Activated CD8-positive, alpha-beta T cell treated with anti-CD3 and anti-CD28 coated beads for 36 hours (primary cell): ENCODE data around the gene NALCN. TPM values are rescaled to one million over a fixed set of nuclear protein-coding genes. Genes with fewer than 3 reads are reported as not detected.

Source experiments
- ATAC-seq: fragments of 200-7000 bp; cut with Tn5 transposase; one replicate; pipeline ENCODE4 v1.10.0; 2021; ENCODE audit warnings: mild to moderate bottlenecking, moderate library complexity
- CTCF ChIA-PET: fragments of 350-600 bp; sonication (Branson Sonifier 250); formaldehyde crosslinking; loops from one replicate; lab custom pipeline; 2021; ENCODE audit warnings: antibody characterized with exemption; lab: Charles Lee
- POLR2A ChIA-PET: fragments of 350-600 bp; sonication (Branson Sonifier 250); formaldehyde crosslinking; loops from one replicate; lab custom pipeline; 2021; ENCODE audit warnings: antibody characterized with exemption; lab: Charles Lee
- DNase-seq: peaks from one replicate; pipeline ENCODE4 v3.0.0-alpha.2; 2020
- H3K27ac Mint-ChIP-seq: one replicate; pipeline ENCODE4 v1.8.0; 2021; ENCODE audit warnings: mild to moderate bottlenecking, mixed read lengths
- H3K27me3 Mint-ChIP-seq: one replicate; pipeline ENCODE4 v1.8.0; 2021; ENCODE audit warnings: mixed read lengths
- H3K36me3 Mint-ChIP-seq: one replicate; pipeline ENCODE4 v1.8.0; 2021; ENCODE audit warnings: low read depth, mixed read lengths
- H3K4me1 Mint-ChIP-seq: one replicate; pipeline ENCODE4 v1.8.0; 2021; ENCODE audit warnings: low read depth, mixed read lengths
- H3K4me3 Mint-ChIP-seq: one replicate; pipeline ENCODE4 v1.8.0; 2021; ENCODE audit warnings: mild to moderate bottlenecking, moderate library complexity, mixed read lengths
- H3K9me3 Mint-ChIP-seq: one replicate; pipeline ENCODE4 v1.8.0; 2021; ENCODE audit warnings: mixed read lengths
- intact Hi-C: fragments of 100-400 bp; cut with micrococcal nuclease; formaldehyde crosslinking; loops from one replicate; pipeline ENCODE4 v1.10.0; 2022
- total RNA-seq, 2 experiments: library from RNA; stranded (reverse); gene quantifications; one replicate each; pipeline ENCODE4 v1.2.3, GENCODE V29; 2021
- TF ChIP-seq, protein P1 (sequence below): fragments of 200-600 bp; IDR thresholded peaks from one replicate; pipeline ENCODE4 v1.8.0; 2022; ENCODE audit warnings: antibody characterized with exemption, mild to moderate bottlenecking

NALCN gene
- not detected for total RNA-seq

- Mint-ChIP-seq H3K4me1 (no peaks in the 10 kb centered on the region), H3K27me3 (peaks cover 35% of the 10 kb centered on the region), H3K27ac (no peak within 1 kb of the TSS), H3K4me3 (no peak within 1 kb of the TSS), H3K36me3 (no peaks in the 10 kb centered on the region), H3K9me3 (no peaks in the 10 kb centered on the region)
- DNase-seq (no peak), ATAC-seq (no peak)
- intact Hi-C loops = no loop called here
- ChIA-PET CTCF (no interaction called here), POLR2A (no interaction called here)
- TF ChIP-seq, protein P1, sequence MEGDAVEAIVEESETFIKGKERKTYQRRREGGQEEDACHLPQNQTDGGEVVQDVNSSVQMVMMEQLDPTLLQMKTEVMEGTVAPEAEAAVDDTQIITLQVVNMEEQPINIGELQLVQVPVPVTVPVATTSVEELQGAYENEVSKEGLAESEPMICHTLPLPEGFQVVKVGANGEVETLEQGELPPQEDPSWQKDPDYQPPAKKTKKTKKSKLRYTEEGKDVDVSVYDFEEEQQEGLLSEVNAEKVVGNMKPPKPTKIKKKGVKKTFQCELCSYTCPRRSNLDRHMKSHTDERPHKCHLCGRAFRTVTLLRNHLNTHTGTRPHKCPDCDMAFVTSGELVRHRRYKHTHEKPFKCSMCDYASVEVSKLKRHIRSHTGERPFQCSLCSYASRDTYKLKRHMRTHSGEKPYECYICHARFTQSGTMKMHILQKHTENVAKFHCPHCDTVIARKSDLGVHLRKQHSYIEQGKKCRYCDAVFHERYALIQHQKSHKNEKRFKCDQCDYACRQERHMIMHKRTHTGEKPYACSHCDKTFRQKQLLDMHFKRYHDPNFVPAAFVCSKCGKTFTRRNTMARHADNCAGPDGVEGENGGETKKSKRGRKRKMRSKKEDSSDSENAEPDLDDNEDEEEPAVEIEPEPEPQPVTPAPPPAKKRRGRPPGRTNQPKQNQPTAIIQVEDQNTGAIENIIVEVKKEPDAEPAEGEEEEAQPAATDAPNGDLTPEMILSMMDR = no peak
These were observed at the start of gene NALCN for GRCh38 chr13:101416181-101417042. Gene NALCN, minus strand, starts transcription at chr13:101416508. Its CDS starts 17,382 bp downstream, at chr13:101399126.

DNA sequence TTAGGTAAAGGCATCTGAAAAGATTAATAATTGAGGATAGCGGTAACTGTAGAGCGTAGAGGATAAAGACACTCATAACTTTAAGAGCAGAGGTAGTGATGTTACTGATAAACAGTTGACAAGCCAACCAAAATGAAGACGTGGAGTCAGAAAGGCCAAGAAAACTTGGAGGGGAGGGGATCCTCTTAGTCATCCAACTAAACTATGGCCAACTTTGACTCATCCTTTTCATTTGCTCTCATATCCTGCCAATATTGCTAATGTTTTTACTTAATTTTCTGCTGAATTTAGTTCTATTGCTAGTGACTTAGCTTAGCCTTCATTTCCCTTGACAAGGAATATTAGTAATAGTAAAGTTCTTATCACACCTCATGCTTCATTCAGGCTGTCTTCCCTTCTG lies 49.6 kb upstream of the NALCN start:
- no peaks in the 10 kb centered on the region for H3K36me3 Mint-ChIP-seq
- POLR2A ChIA-PET = no interaction called here
- intact Hi-C loops = no loop called here
- H3K4me1 Mint-ChIP-seq = no peaks in the 10 kb centered on the region
- H3K9me3 Mint-ChIP-seq = no peaks in the 10 kb centered on the region
- ATAC-seq (no peak), DNase-seq (no peak)
- CTCF ChIA-PET = no interaction called here
- H3K27me3 Mint-ChIP-seq = peaks cover 10% of the 10 kb centered on the region
- no peak overlapping the region for H3K4me3 Mint-ChIP-seq
- TF ChIP-seq, protein P1 = no peak
- H3K27ac Mint-ChIP-seq = no peak overlapping the region

GRCh38 chr13:101457176-101457575 lies 40.9 kb upstream of the NALCN start:
- TF ChIP-seq, protein P1 = no peak
- no peaks in the 10 kb centered on the region for H3K4me1 Mint-ChIP-seq
- H3K9me3 Mint-ChIP-seq = no peaks in the 10 kb centered on the region
- CTCF ChIA-PET = interaction anchor here (0.6 kb wide), 1 partner anchor 57 kb away, joined by 3 read pairs; no protein-coding TSS in a partner anchor
- peaks cover 19% of the 10 kb centered on the region for H3K27me3 Mint-ChIP-seq
- no peak overlapping the region for H3K27ac Mint-ChIP-seq
- no peaks in the 10 kb centered on the region for H3K36me3 Mint-ChIP-seq
- ATAC-seq (no peak), DNase-seq (no peak)
- intact Hi-C loops = no loop called here
- POLR2A ChIA-PET = no interaction called here
- H3K4me3 Mint-ChIP-seq = no peak overlapping the region

- Mint-ChIP-seq H3K9me3 (no peaks in the 10 kb centered on the region), H3K36me3 (no peaks in the 10 kb centered on the region), H3K4me1 (no peaks in the 10 kb centered on the region), H3K4me3 (no peak overlapping the region), H3K27ac (no peak overlapping the region), H3K27me3 (peaks cover 19% of the 10 kb centered on the region)
- intact Hi-C loops = no loop called here
- POLR2A ChIA-PET = interaction anchor here (0.7 kb wide), 1 partner anchor 11 kb away, joined by 3 read pairs; no protein-coding TSS in a partner anchor
- no peak for DNase-seq
- no peak for ATAC-seq
- TF ChIP-seq, protein P1 = no peak
- CTCF ChIA-PET = no interaction called here
These were observed 39.6 kb upstream of the NALCN start for GRCh38 chr13:101455863-101456262.

GRCh38 chr13:101454767-101455166 lies 38.5 kb upstream of the NALCN start:
- CTCF ChIA-PET = no interaction called here

More at GRCh38 chr13:101454767-101455166, 38.5 kb upstream of the NALCN start:
- H3K4me3 Mint-ChIP-seq = no peak overlapping the region
- TF ChIP-seq, protein P1 = no peak
- intact Hi-C loops = no loop called here
- peaks cover 19% of the 10 kb centered on the region for H3K27me3 Mint-ChIP-seq
- H3K4me1 Mint-ChIP-seq = no peaks in the 10 kb centered on the region
- no peaks in the 10 kb centered on the region for H3K36me3 Mint-ChIP-seq
- no peaks in the 10 kb centered on the region for H3K9me3 Mint-ChIP-seq
- ATAC-seq (no peak), DNase-seq (no peak)
- POLR2A ChIA-PET = interaction anchor here (0.6 kb wide), 1 partner anchor 15 kb away, joined by 3 read pairs; no protein-coding TSS in a partner anchor
- H3K27ac Mint-ChIP-seq = no peak overlapping the region
